ENCODE data around the gene FGF2.
A peak's percentile ranks its signal among the peaks of the same experiment; 100 is the strongest.

The FGF2 gene

DNA sequence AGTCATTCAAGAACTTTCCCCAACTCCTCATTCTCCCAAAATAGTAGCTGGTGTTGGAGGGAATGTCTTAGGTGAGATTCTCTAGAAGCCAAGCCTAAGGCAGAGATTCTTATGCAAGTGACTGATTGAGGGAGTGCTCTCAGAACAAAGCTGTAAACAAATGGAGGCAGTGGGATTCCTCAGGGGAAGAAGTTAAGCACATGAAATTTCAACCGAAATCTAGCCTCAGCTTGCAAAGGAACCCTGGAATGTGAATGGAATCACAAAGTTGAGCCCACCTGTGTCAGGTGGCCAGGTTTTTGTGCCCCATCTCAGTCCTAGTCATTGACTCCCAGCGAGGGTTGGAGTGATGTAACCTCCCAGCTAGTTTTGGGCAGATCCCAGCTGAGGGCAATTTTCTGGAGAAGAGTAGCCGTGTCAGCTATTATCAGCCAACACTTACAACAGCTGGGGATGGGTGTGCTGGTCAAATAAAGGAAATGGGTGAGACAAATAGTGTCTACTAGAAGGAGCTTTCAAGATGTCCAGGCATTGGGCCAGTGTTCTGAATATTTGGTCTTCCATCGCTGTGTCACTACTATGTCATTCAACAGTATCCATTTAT is 29.7 kb upstream of the FGF2 start:
- peak overlapping the region in 1 of 2 donors; percentile 69 for H3K27ac ChIP-seq
- no peak overlapping the region for H3K4me3 ChIP-seq
- DNase-seq, result no peak
- no peaks in the 10 kb centered on the region for H3K9me3 ChIP-seq
- TF ChIP-seq, protein P1, sequence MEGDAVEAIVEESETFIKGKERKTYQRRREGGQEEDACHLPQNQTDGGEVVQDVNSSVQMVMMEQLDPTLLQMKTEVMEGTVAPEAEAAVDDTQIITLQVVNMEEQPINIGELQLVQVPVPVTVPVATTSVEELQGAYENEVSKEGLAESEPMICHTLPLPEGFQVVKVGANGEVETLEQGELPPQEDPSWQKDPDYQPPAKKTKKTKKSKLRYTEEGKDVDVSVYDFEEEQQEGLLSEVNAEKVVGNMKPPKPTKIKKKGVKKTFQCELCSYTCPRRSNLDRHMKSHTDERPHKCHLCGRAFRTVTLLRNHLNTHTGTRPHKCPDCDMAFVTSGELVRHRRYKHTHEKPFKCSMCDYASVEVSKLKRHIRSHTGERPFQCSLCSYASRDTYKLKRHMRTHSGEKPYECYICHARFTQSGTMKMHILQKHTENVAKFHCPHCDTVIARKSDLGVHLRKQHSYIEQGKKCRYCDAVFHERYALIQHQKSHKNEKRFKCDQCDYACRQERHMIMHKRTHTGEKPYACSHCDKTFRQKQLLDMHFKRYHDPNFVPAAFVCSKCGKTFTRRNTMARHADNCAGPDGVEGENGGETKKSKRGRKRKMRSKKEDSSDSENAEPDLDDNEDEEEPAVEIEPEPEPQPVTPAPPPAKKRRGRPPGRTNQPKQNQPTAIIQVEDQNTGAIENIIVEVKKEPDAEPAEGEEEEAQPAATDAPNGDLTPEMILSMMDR (IDR thresholded peaks at IDR 0.05), result no peak
- no peaks in the 10 kb centered on the region for H3K27me3 ChIP-seq
- peaks cover 0 to 20% (median 7%) of the 10 kb centered on the region in 4 donors for H3K4me1 ChIP-seq
- intact Hi-C loops (cut with DNase I; ENCODE audit: low total_unique reads), result no loop called here
- no peaks in the 10 kb centered on the region for H3K36me3 ChIP-seq

DNA sequence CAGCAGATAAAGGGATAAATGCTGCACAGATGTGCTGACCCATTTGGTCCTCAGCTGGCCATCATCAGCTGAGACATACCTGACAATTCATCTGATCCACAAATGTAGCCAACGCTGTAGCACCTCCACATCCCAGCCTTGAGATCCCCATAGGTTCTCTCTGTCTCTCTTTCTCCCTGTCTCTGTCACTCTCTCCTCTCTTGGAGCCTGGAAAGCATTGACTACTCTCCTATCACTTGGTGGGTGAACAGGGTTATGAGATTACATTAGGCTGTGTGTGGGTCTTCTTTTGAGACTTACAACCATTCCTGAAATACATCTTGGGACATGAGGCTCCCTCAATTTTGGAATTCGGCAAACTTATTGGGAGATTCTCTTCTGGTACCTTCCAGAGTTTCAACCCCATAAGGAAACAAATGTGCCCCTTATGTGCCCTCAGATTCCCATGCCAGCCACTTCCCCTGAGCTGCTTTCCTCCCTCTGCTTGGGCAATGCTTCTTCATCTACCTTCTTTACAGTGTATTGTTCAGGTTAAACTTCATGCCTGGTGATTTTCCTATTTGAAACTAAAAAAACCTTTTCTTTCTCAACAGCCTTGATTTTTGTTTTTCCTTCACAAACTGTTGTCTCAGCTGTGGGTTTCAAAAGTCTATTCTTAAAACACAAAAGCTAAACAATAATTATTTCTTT is 29.1 kb upstream of the FGF2 start:
- TF ChIP-seq, protein P1 (IDR thresholded peaks at IDR 0.05), result no peak
- Histone ChIP-seq H3K27me3 (no peaks in the 10 kb centered on the region), H3K27ac (peak overlapping the region; percentile 69 to 77), H3K4me3 (peak overlapping the region; percentile 28 to 36), H3K4me1 (peaks cover 0 to 20% (median 7%) of the 10 kb centered on the region in 4 donors), H3K36me3 (no peaks in the 10 kb centered on the region), H3K9me3 (no peaks in the 10 kb centered on the region)
- DNase-seq, result no peak
- intact Hi-C loops (cut with DNase I; ENCODE audit: low total_unique reads), result no loop called here

DNA sequence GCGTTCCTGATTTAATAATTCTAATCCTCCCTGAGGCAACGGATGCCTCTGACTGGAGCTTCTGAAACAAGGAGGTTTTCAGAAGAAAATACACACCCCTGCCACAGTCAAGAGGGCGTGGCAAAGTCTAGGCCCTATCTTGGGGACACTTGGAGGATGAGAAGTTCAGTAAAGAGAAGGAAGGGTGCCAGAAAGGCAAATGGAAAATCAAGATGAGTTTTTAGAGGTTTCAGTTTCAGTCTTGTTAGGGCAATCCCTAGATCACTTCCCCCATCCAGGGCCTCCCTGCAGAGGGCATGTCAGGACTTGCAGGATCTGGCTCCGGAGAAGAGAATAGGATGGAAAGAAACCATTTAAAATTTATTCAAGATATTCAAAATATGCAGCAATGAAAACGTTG is 28.5 kb upstream of the FGF2 start:
- H3K4me1 ChIP-seq, result peaks cover 0 to 20% (median 7%) of the 10 kb centered on the region in 4 donors
- peak in 1 of 2 donors; percentile 22 for DNase-seq
- H3K4me3 ChIP-seq, result peak overlapping the region; percentile 28 to 36
- TF ChIP-seq, protein P1 (IDR thresholded peaks at IDR 0.05), result no peak
- no peaks in the 10 kb centered on the region for H3K27me3 ChIP-seq
- H3K36me3 ChIP-seq, result no peaks in the 10 kb centered on the region
- intact Hi-C loops (cut with DNase I; ENCODE audit: low total_unique reads), result no loop called here
- H3K9me3 ChIP-seq, result no peaks in the 10 kb centered on the region
- peak overlapping the region; percentile 69 to 77 for H3K27ac ChIP-seq

DNA sequence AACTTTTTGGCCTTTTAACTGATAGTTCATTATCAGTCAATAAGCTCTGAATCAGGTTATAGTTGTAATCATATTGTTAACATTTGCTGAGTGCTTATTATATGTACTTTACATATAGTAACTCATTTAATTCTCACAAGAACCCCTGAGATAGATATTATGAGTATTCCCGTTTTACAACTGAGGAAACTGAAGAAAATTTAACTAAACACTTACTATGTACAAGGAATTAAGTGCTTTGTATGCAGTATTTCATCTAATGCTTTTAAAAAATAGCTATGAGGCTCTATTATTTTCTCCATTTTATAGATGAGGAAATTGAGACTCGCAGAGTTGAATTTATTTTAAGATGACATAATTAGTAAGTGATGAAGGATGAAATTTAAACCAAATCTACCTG is 27.7 kb upstream of the FGF2 start:
- no peaks in the 10 kb centered on the region for H3K36me3 ChIP-seq
- peaks cover 0 to 20% (median 7%) of the 10 kb centered on the region in 4 donors for H3K4me1 ChIP-seq
- H3K9me3 ChIP-seq, result no peaks in the 10 kb centered on the region
- no peaks in the 10 kb centered on the region for H3K27me3 ChIP-seq
- intact Hi-C loops (cut with DNase I; ENCODE audit: low total_unique reads), result no loop called here
- H3K4me3 ChIP-seq, result no peak overlapping the region
- no peak for DNase-seq
- H3K27ac ChIP-seq, result peak overlapping the region; percentile 69 to 77
- TF ChIP-seq, protein P1 (IDR thresholded peaks at IDR 0.05), result no peak

DNA sequence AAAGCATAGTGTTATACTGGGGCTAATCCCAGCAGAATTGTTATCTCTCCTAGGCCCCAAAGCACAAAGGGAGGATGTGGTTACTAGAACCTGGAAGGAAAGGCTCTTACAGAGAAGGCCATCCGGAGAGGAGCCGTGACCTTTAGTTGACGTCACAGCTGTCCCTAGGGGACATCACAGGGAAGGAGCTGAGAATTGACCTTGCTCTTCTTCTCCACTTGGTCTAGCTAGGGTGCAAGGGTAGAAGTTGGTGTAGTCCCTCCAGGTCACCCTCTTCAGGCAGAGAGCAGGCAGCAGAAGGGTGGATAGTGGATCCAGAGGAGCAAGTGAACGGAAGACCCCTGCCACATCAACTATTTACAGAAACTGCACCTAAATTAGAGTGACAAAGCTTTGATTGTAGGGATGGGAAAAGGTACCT is 22.8 kb upstream of the FGF2 start:
- TF ChIP-seq, protein P1 (IDR thresholded peaks at IDR 0.05), result no peak
- DNase-seq, result no peak
- H3K27me3 ChIP-seq, result no peaks in the 10 kb centered on the region
- no peaks in the 10 kb centered on the region for H3K36me3 ChIP-seq
- H3K4me3 ChIP-seq, result no peak overlapping the region
- H3K27ac ChIP-seq, result no peak overlapping the region
- intact Hi-C loops (cut with DNase I; ENCODE audit: low total_unique reads), result no loop called here
- H3K4me1 ChIP-seq, result peaks cover 0 to under 1% (median 0%) of the 10 kb centered on the region in 4 donors
- H3K9me3 ChIP-seq, result no peaks in the 10 kb centered on the region
